ENCODE data around the gene ODAD2. TPM values are rescaled to one million over a fixed set of nuclear protein-coding genes. Genes with fewer than 3 reads are reported as not detected.

The ODAD2 gene
- total RNA-seq, 1 experiment from 2014 or later, result 0.61 TPM

DNA sequence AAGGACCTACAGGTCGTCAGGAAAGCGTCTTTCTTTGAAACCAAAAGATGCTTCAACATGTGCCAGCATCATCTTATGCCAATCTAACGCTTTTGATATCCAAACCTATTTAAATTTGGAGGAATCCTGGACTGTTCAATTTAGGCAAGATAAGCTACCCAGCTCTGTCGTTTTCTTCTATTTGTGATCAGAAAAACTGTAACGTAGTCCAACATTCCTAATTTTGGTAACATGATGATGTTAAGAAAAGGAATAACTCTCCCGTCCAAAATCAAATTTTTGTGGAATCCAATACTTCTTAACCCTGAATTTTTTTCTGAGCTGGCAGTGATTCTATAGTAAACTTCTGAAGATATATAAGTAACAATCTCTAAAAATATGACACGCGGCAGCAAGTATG, 160.0 kb downstream of the ODAD2 start:
- DNase-seq, result no peak
- no peaks in the 10 kb centered on the region for H3K9me3 Mint-ChIP-seq (ENCODE audit: low read depth, unreplicated experiment)
- CTCF ChIA-PET, result interaction anchor here (0.6 kb wide), 1 partner anchor 1031 kb away, joined by 3 read pairs; no protein-coding TSS in a partner anchor

DNA sequence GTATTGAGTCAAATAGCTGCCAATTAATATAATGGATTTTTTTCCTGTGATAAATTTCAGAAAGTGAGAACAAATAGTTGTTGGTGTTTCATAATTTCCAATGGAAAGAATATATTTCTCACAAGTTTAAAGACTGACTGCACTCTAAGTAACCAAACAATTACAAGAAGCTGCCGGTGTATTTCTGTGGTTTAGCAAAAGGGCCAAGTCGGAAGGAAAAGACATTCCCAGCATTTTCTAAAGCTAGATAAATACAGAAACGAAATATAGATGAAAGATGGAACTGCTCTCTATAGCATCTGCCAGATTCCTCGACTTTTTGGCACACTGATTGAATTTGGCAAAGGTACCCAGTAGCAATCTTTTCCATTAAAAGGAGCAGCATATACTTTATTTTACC, 160.5 kb downstream of the ODAD2 start:
- no peaks in the 10 kb centered on the region for H3K27me3 Mint-ChIP-seq (ENCODE audit: unreplicated experiment)
- no peak for DNase-seq
- no peaks in the 10 kb centered on the region for H3K36me3 Mint-ChIP-seq (ENCODE audit: insufficient read depth, unreplicated experiment)
- no peak overlapping the region for H3K4me3 Mint-ChIP-seq (ENCODE audit: low read depth, unreplicated experiment)
- H3K27ac Mint-ChIP-seq (ENCODE audit: unreplicated experiment), result no peak overlapping the region
- H3K9me3 Mint-ChIP-seq (ENCODE audit: low read depth, unreplicated experiment), result no peaks in the 10 kb centered on the region
- CTCF ChIA-PET, result no interaction called here
- TF ChIP-seq CTCF (IDR thresholded peaks at IDR 0.05; ENCODE audit: unreplicated experiment), result no peak
- BruUV-seq (replicated peaks), result no TSS peak
- no peaks in the 10 kb centered on the region for H3K4me1 Mint-ChIP-seq (ENCODE audit: low read depth, unreplicated experiment)
- intact Hi-C loops (cut with micrococcal nuclease; ENCODE audit: unreplicated experiment), result no loop called here

More for the DNA sequence above, 160.0 kb downstream of the ODAD2 start:
- no peak overlapping the region for H3K4me3 Mint-ChIP-seq (ENCODE audit: low read depth, unreplicated experiment)
- no peaks in the 10 kb centered on the region for H3K36me3 Mint-ChIP-seq (ENCODE audit: insufficient read depth, unreplicated experiment)
- H3K27me3 Mint-ChIP-seq (ENCODE audit: unreplicated experiment), result no peaks in the 10 kb centered on the region
- TF ChIP-seq CTCF (IDR thresholded peaks at IDR 0.05; ENCODE audit: unreplicated experiment), result no peak
- BruUV-seq (replicated peaks), result no TSS peak
- no peaks in the 10 kb centered on the region for H3K4me1 Mint-ChIP-seq (ENCODE audit: low read depth, unreplicated experiment)
- intact Hi-C loops (cut with micrococcal nuclease; ENCODE audit: unreplicated experiment), result no loop called here
- no peak overlapping the region for H3K27ac Mint-ChIP-seq (ENCODE audit: unreplicated experiment)

- H3K4me1 Mint-ChIP-seq (ENCODE audit: low read depth, unreplicated experiment), result no peaks in the 10 kb centered on the region
- intact Hi-C loops (cut with micrococcal nuclease; ENCODE audit: unreplicated experiment), result no loop called here
- H3K9me3 Mint-ChIP-seq (ENCODE audit: low read depth, unreplicated experiment), result no peaks in the 10 kb centered on the region
- CTCF ChIA-PET, result no interaction called here
- BruUV-seq (replicated peaks), result no TSS peak
- no peaks in the 10 kb centered on the region for H3K36me3 Mint-ChIP-seq (ENCODE audit: insufficient read depth, unreplicated experiment)
- peaks cover 14% of the 10 kb centered on the region for H3K27me3 Mint-ChIP-seq (ENCODE audit: unreplicated experiment)
- TF ChIP-seq CTCF (IDR thresholded peaks at IDR 0.05; ENCODE audit: unreplicated experiment), result no peak
- no peak overlapping the region for H3K4me3 Mint-ChIP-seq (ENCODE audit: low read depth, unreplicated experiment)
- DNase-seq, result no peak
- no peak overlapping the region for H3K27ac Mint-ChIP-seq (ENCODE audit: unreplicated experiment)
These were observed 164.4 kb downstream of the ODAD2 start for GRCh38 chr10:27834476-27834875.

- TF ChIP-seq CTCF (IDR thresholded peaks at IDR 0.05; ENCODE audit: unreplicated experiment), result no peak
- Mint-ChIP-seq H3K27ac (ENCODE audit: unreplicated experiment) (no peak overlapping the region), H3K4me3 (ENCODE audit: low read depth, unreplicated experiment) (no peak overlapping the region), H3K27me3 (ENCODE audit: unreplicated experiment) (peaks cover 14% of the 10 kb centered on the region), H3K9me3 (ENCODE audit: low read depth, unreplicated experiment) (no peaks in the 10 kb centered on the region), H3K4me1 (ENCODE audit: low read depth, unreplicated experiment) (no peaks in the 10 kb centered on the region), H3K36me3 (ENCODE audit: insufficient read depth, unreplicated experiment) (no peaks in the 10 kb centered on the region)
- DNase-seq, result no peak
- no TSS peak for BruUV-seq (replicated peaks)
- CTCF ChIA-PET, result no interaction called here
- intact Hi-C loops (cut with micrococcal nuclease; ENCODE audit: unreplicated experiment), result no loop called here
These were observed 165.1 kb downstream of the ODAD2 start for GRCh38 chr10:27833792-27834191.
